Fibroblast of lung (primary cell): ENCODE measurements around the gene OR1D5. TPM values are rescaled to one million over a fixed set of nuclear protein-coding genes. Genes with fewer than 3 reads are reported as not detected.

Experiments
- DNase-seq, 2 donors: peaks; one replicate each; pipeline versions ENCODE4 v3.0.0 to v3.0.0-alpha.2; 2010; ENCODE audit warnings: low read depth in 2 of 2
- H2AFZ ChIP-seq: 2 replicates; pipeline ENCODE4 v1.5.1; 2012; ENCODE audit warnings: low read length, control low read depth, inconsistent platforms
- H3K27ac ChIP-seq: 2 replicates; pipeline ENCODE4 v1.5.1; 2011; ENCODE audit warnings: low read length, control low read depth; ENCODE audit not compliant: insufficient read depth
- H3K27me3 ChIP-seq: 2 replicates; pipeline ENCODE4 v1.5.1; 2011; ENCODE audit warnings: mild to moderate bottlenecking, low read length; ENCODE audit not compliant: control insufficient read depth, insufficient read depth
- H3K36me3 ChIP-seq: 2 replicates; pipeline ENCODE4 v1.5.1; 2011; ENCODE audit warnings: low read length; ENCODE audit not compliant: control insufficient read depth, insufficient read depth
- H3K4me1 ChIP-seq: 2 replicates; pipeline ENCODE4 v1.5.1; 2011; ENCODE audit warnings: low read length; ENCODE audit not compliant: control insufficient read depth, insufficient read depth; ENCODE audit errors: extremely low read depth
- H3K4me2 ChIP-seq: 2 replicates; pipeline ENCODE4 v1.5.1; 2011; ENCODE audit warnings: low read length, control low read depth; ENCODE audit not compliant: insufficient read depth; ENCODE audit errors: extremely low read depth
- H3K4me3 ChIP-seq, 4 experiments: fragments of 200-600 bp in 1 of 4; sonication (generic) in 1 of 4; replicated peaks in 1 of 4; 2 replicates each; pipeline ENCODE4 v1.5.1; 2011 to 2016; ENCODE audit warnings: low read length in 4 of 4, low read depth in 3 of 4, mild to moderate bottlenecking in 3 of 4, control low read depth in 2 of 4, inconsistent platforms in 1 of 4, mixed read lengths in 1 of 4; ENCODE audit not compliant: insufficient read depth in 1 of 4; ENCODE audit errors: control extremely low read depth in 1 of 4
- H3K79me2 ChIP-seq: 2 replicates; pipeline ENCODE4 v1.5.1; 2012; ENCODE audit warnings: mild to moderate bottlenecking, low read length, inconsistent platforms; ENCODE audit not compliant: control insufficient read depth, insufficient read depth
- H3K9ac ChIP-seq: 2 replicates; pipeline ENCODE4 v1.5.1; 2011; ENCODE audit warnings: mild to moderate bottlenecking, low read length, control low read depth; ENCODE audit not compliant: insufficient read depth
- H3K9me3 ChIP-seq: 2 replicates; pipeline ENCODE4 v1.5.1; 2012; ENCODE audit warnings: low read depth, low read length; ENCODE audit not compliant: control insufficient read depth, insufficient read depth
- H4K20me1 ChIP-seq: 2 replicates; pipeline ENCODE4 v1.5.1; 2011; ENCODE audit warnings: low read length; ENCODE audit not compliant: control insufficient read depth, insufficient read depth; ENCODE audit errors: extremely low read depth
- CTCF ChIP-seq, 2 donors: IDR thresholded peaks in 1 of 2; conservative IDR thresholded peaks in 1 of 2; 1 replicate in 1 of 2; 2 replicates in 1 of 2; pipeline ENCODE4 v1.5.1; 2011 to 2012; ENCODE audit warnings: low read length in 2 of 2, control low read depth in 1 of 2, inconsistent platforms in 1 of 2, low read depth in 1 of 2, mild to moderate bottlenecking in 1 of 2
- EZH2 ChIP-seq: IDR thresholded peaks from 2 replicates; pipeline ENCODE4 v1.5.1; 2012; ENCODE audit warnings: low read length, control low read depth, mild to moderate bottlenecking; ENCODE audit errors: missing control alignments
- polyA plus RNA-seq, 2 donors: library from polyadenylated mRNA; depleted of rRNA in 1 of 2; stranded (reverse) in 1 of 2; unstranded in 1 of 2; fragments of >200 nt; gene quantifications; 2 replicates each; pipeline ENCODE4 v1.2.1, GENCODE V29; 2011 to 2012; ENCODE audit warnings: missing spikeins in 1 of 2
- total RNA-seq: library from RNA; depleted of rRNA; stranded (reverse); fragments of >200 nt; gene quantifications from 2 replicates; pipeline ENCODE4 v1.2.1, GENCODE V29; 2014

Gene OR1D5
- total and polyA plus RNA-seq, 2 donors (not counting 1 experiment from before 2014, with no cell fraction given): not detected

GRCh38 chr17:3049705-3050295 is 13.6 kb downstream of the OR1D5 start:
- H3K9ac ChIP-seq: no peak overlapping the region
- no peak for TF ChIP-seq CTCF (conservative IDR thresholded peaks at IDR 0.05 in 1 of 2, IDR thresholded peaks at IDR 0.05 in 1 of 2; ENCODE audit: low read depth in 1 of 2, low read length in 2 of 2)
- no peak for TF ChIP-seq EZH2
- H3K27ac ChIP-seq: no peak overlapping the region
- H3K79me2 ChIP-seq: no peaks in the 10 kb centered on the region
- no peak overlapping the region for H2AFZ ChIP-seq
- H3K4me2 ChIP-seq: no peak overlapping the region
- H3K27me3 ChIP-seq: no peaks in the 10 kb centered on the region
- H4K20me1 ChIP-seq: no peaks in the 10 kb centered on the region
- no peaks in the 10 kb centered on the region for H3K4me1 ChIP-seq
- DNase-seq: peak in 1 of 2 donors; percentile 44
- no peaks in the 10 kb centered on the region for H3K36me3 ChIP-seq
- no peaks in the 10 kb centered on the region for H3K9me3 ChIP-seq
- peak overlapping the region in 2 of 4 experiments; percentile 80 to 83 for H3K4me3 ChIP-seq

GRCh38 chr17:3048727-3049471 is 14.5 kb downstream of the OR1D5 start:
- Histone ChIP-seq H3K9ac (peak overlapping the region; percentile 36), H3K79me2 (no peaks in the 10 kb centered on the region), H3K27me3 (no peaks in the 10 kb centered on the region), H3K27ac (peak overlapping the region; percentile 57), H3K4me2 (peak overlapping the region; percentile 84), H3K9me3 (no peaks in the 10 kb centered on the region), H3K4me3 (peak overlapping the region; percentile 69 to 83 (median 75)), H3K36me3 (no peaks in the 10 kb centered on the region), H2AFZ (peak overlapping the region; percentile 95), H3K4me1 (no peaks in the 10 kb centered on the region), H4K20me1 (no peaks in the 10 kb centered on the region)
- TF ChIP-seq CTCF (conservative IDR thresholded peaks at IDR 0.05 in 1 of 2, IDR thresholded peaks at IDR 0.05 in 1 of 2; ENCODE audit: low read depth in 1 of 2, low read length in 2 of 2): peak; percentile 56 to 57
- TF ChIP-seq EZH2: no peak
- DNase-seq: peak; percentile 97 to 98

GRCh38 chr17:3046753-3047152 is 16.7 kb downstream of the OR1D5 start:
- Histone ChIP-seq H3K79me2 (no peaks in the 10 kb centered on the region), H3K4me1 (no peaks in the 10 kb centered on the region), H3K4me3 (no peak overlapping the region), H4K20me1 (no peaks in the 10 kb centered on the region), H3K4me2 (no peak overlapping the region), H3K27ac (no peak overlapping the region), H2AFZ (no peak overlapping the region), H3K36me3 (no peaks in the 10 kb centered on the region), H3K9me3 (no peaks in the 10 kb centered on the region), H3K9ac (no peak overlapping the region), H3K27me3 (no peaks in the 10 kb centered on the region)
- no peak for DNase-seq
- no peak for TF ChIP-seq CTCF (conservative IDR thresholded peaks at IDR 0.05 in 1 of 2, IDR thresholded peaks at IDR 0.05 in 1 of 2; ENCODE audit: low read depth in 1 of 2, low read length in 2 of 2)
- no peak for TF ChIP-seq EZH2
